HG02852 (cell line): ENCODE data around the gene PLCD4.

ENCODE experiments used
- ATAC-seq: cut with Tn5 transposase; IDR thresholded peaks from one replicate; pipeline ENCODE4 v1.9.1; 2021; ENCODE audit warnings: mild to moderate bottlenecking, moderate library complexity; ENCODE audit not compliant: unreplicated experiment

PLCD4 gene

GRCh38 chr2:218607436-218608115, at the start of gene PLCD4:
PLCD4 (plus strand) TSS chr2:218607899; CDS start chr2:218615740, 7,841 bp downstream.
- ATAC-seq = no peak

DNA sequence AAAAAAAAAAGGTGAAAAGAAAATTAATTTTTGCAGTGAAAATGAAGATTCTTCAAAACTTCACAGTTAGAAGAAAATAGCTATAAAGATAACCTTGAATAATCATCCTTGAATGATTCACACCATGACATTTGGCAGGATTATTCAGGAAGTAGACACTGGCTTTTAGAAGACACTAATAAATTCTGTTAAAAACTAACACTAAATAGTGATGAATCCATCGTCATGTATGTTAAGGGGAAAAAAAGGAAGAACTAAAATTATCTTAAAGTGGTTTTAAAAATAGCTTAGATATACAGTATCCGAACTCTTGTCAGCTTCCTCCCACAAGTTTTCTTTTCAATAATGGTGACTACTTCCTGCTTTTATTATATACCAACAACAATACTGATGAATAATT, 49.8 kb upstream of the PLCD4 start:
- no peak for ATAC-seq

GRCh38 chr2:218558986-218559385, 48.7 kb upstream of the PLCD4 start:
- no peak for ATAC-seq

DNA sequence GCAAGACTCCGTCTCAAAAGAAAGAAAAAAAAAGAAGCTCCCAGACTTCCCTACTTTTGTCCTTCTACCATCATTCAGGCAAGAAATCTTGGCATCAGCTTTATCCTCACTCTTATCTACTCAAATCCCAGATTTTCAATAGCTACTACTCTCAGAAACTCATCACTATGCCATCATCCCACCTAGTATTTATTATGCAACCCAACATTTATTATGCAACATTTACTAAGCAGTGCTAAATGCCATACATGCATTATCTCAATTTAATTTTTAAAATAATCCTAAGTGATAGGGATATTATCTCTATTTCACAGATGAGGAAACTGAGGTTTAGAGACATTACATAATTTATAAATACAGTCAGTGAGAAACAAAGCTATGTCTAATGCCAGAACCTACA, 43.6 kb upstream of the PLCD4 start:
- no peak for ATAC-seq

DNA sequence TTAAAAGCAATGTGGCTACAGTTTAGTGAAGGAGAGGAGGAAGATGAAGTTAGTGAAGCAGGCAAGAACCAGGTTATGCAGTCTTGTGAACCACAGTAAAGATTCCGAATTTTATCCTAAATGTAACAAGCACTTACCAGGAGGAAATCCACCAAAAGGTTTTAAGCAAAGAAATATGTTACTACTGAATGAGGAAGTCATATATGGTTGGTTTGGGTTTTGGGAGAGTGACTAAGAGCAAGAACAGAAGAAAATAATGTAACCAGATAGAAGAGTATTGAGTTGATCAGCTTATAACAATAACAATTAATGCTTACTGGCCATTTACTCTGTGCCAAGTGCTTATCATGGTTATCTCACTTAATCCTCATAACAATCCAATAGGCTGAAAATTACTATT, 41.4 kb upstream of the PLCD4 start:
- ATAC-seq = no peak

DNA sequence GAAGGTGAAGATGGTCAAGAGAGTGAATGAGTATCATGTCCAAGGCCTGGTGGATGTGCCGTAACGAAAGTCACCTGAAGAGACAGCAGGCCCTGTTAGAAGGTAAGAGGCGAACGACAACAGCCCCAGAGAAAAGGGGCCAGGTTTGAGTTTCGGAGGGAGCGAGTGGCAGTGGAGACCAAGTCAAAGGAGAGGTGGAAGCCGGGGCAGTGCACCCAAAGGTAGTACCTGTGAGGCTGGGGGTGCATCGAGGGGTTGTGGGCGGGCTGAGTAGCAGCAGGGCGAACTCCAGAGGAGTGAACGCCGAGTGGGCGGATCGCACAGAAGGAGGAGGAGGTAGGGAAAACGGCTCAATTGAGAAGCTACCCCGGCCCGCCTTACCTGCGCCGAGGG, 39.9 kb upstream of the PLCD4 start:
- peak; percentile 40 for ATAC-seq

DNA sequence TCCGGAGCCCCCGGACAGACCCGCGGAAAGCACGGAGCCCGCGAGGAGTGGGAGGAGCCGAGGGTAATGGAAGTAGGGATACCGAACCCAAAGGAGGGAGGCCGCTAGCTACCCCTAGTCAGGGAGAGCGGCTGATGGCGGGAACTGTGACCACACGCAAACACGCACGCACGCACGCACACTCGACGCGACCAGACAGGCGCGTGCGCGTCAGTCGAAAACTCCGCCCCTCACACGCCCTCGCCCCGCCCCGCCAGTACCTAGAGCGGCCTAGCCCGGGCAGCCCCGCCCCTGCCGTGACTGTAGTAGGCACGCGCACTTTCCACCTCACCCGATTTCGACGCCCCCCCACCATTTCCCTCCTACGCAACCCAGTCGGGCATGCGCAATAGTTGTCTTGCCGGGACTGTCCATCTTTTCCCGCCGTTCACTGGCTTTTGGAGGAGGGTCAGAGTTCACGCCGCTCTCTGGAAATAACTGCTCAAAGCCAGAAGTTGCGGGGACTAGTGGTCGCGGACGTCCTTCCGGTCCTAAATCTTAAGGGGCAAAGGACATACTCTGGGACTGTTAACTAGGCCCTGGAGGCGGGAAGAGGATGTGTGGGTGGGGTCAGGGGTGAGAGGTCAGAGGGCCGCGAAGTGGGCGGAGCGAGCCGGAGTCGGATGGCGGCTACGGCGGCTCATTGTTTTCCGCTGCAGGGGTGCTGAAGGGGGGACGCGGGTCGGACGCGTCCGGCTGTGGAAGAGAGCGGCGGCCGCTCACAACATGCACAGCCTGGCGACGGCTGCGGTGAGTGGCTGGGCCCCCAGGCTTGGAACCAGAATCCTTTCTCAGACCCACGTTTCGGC, 39.3 kb upstream of the PLCD4 start, which contains the start of the genes CNOT9 and USP37:
TSS of gene CNOT9 (plus strand) at position 650 of the 848 bp plus-strand sequence. CDS start at position 766, 116 bp downstream.
TSS of gene USP37 (minus strand) at position 162 of the 848 bp plus-strand sequence. CDS start 9,698 bp downstream, outside the sequence.
- peak; percentile 77 for ATAC-seq

- peak; percentile 24 for ATAC-seq
Measured at GRCh38 chr2:218569038-218569431, 38.7 kb upstream of the PLCD4 start.

DNA sequence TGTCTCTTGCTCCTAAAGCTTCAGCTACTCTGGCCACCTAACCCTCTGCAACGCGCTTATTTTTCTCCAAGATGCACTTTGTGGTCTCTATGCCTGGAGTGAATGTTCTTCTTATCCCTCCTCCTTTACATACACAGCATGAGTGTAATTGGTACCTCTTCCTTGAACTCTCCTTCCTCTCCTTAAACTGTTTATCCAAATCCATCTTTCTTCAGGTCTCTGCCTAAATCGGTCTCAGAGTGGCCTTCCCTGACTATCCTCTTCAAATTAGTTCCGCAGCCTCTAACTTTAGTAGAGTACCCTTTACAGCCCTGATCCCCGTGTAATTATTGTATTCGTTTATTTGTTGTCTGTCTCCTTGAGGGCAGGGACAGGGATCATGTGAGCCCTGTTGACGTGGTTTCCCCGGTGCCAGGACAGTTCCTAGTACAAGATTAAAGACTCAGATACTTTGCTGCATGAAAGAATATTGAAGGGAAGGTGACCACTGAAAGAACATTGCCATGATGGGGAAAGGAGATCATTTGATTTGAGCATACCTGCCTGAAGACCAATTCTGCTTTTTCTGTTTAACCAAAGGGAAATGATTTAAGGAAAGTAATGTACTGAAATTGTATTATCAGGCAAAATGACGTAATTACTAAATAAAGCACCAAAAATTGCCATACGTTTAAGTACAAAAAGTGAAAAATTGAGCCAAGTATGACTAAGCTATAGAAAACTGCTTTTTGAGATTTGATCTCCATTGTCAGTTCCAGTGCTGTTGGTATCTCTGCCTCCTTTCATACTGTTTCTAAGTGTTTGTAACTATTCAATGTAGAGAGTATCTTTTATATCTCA, 37.8 kb upstream of the PLCD4 start:
- no peak for ATAC-seq

DNA sequence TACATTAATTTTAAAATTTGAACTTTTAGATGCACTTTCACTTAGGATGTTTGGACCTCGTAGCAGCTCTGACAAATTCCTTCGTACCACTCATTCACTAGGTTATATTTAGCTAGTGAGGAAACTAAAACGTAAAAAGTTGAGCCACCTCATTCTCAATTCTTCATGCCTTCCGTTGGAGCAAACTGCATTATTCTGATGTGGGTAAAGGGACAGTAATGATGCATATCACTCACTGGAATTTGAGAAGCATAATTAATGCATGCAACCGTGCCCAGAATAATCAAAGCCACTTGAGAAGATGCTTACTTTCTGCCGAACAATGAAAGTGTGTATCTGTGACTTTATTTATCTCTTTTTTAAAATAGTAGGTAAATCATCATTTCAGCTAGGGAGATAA, 36.8 kb upstream of the PLCD4 start:
- ATAC-seq = no peak

DNA sequence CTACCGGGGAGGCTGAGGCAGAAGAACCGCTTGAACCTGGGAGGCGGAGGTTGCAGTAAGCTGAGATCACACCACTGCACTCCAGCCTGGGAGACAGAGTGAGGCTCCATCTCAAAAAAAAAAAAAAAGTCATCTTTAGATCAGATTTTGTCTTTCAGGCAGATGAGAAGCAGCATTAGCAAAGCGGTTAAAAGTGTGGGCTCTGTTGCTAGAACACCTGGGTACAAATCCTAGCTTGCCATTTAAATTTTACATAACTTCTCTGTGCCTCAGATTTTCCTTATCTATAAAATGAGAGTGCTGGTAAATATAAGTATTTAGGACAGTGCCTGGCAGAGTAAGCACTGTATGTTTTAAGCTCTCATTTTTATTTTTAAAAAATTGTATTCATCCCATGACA, 30.8 kb upstream of the PLCD4 start:
- no peak for ATAC-seq

GRCh38 chr2:218577482-218578220, 30.0 kb upstream of the PLCD4 start:
- no peak for ATAC-seq

- no peak for ATAC-seq
Measured at GRCh38 chr2:218578272-218578877, 29.3 kb upstream of the PLCD4 start.

GRCh38 chr2:218582076-218582475, 25.6 kb upstream of the PLCD4 start:
- peak; percentile 75 for ATAC-seq

- ATAC-seq = no peak
Measured at GRCh38 chr2:218583983-218584850, 23.5 kb upstream of the PLCD4 start.

DNA sequence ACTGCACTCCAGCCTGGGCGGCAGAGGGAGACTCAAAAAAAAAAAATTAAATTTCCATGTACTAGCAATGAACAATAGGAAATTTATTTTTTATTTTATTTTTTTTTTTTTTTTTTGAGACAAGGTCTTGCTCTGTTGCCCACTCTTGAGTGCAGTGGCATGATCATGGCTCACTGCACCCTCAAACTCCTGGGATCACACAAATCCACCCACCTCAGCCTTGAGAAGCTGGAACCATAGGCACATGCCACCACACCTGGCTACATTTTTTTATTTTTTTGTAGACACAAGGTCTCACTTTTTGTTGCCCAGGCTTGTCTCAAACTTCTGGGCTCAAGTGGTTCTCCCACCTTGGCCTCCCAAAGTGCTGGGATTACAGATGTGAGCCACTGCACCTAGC, 22.2 kb upstream of the PLCD4 start:
- ATAC-seq = no peak

GRCh38 chr2:218605432-218605831, 2.3 kb upstream of the PLCD4 start:
- ATAC-seq = no peak

GRCh38 chr2:218615868-218616315, 8.2 kb downstream of the PLCD4 start:
- no peak for ATAC-seq
